Skeletal muscle satellite cell (primary cell): ENCODE measurements around the gene TMED4.

Experiments used
- H3K27me3 ChIP-seq: 2 replicates; pipeline ENCODE4 v1.7.0; 2013; ENCODE audit warnings: low read length; ENCODE audit not compliant: control insufficient read depth, insufficient read depth
- H3K36me3 ChIP-seq: 2 replicates; pipeline ENCODE4 v1.7.0; 2013; ENCODE audit warnings: mild to moderate bottlenecking, control low read depth, low read length; ENCODE audit not compliant: insufficient read depth
- H3K4me1 ChIP-seq: 2 replicates; pipeline ENCODE4 v1.7.0; 2013; ENCODE audit warnings: low read length; ENCODE audit not compliant: control insufficient read depth, insufficient read depth
- H3K4me2 ChIP-seq: 2 replicates; pipeline ENCODE4 v1.7.0; 2013; ENCODE audit warnings: mild to moderate bottlenecking, low read length
- H3K4me3 ChIP-seq: 2 replicates; pipeline ENCODE4 v1.7.0; 2013; ENCODE audit warnings: low read length
- H3K9ac ChIP-seq: 2 replicates; pipeline ENCODE4 v1.7.0; 2013; ENCODE audit warnings: mild to moderate bottlenecking, low read depth, low read length, moderate library complexity
- H3K9me3 ChIP-seq: replicated peaks from 2 replicates; pipeline ENCODE4 v1.7.0; 2013; ENCODE audit warnings: mild to moderate bottlenecking, control low read depth, low read length

The TMED4 gene

GRCh38 chr7:44549457-44549856, 32.6 kb downstream of the TMED4 start:
- Histone ChIP-seq H3K4me3 (no peak overlapping the region), H3K36me3 (no peaks in the 10 kb centered on the region), H3K4me1 (peaks cover 5% of the 10 kb centered on the region), H3K27me3 (peaks cover 17% of the 10 kb centered on the region), H3K9me3 (no peaks in the 10 kb centered on the region), H3K4me2 (no peak overlapping the region), H3K9ac (no peak overlapping the region)

GRCh38 chr7:44548893-44549292, 33.1 kb downstream of the TMED4 start:
- H3K4me3 ChIP-seq: no peak overlapping the region
- H3K9me3 ChIP-seq: no peaks in the 10 kb centered on the region
- H3K27me3 ChIP-seq: peaks cover 17% of the 10 kb centered on the region
- H3K4me1 ChIP-seq: peaks cover 5% of the 10 kb centered on the region
- no peak overlapping the region for H3K4me2 ChIP-seq
- H3K36me3 ChIP-seq: no peaks in the 10 kb centered on the region
- no peak overlapping the region for H3K9ac ChIP-seq

GRCh38 chr7:44547536-44548231, 34.3 kb downstream of the TMED4 start:
- Histone ChIP-seq H3K4me3 (no peak overlapping the region), H3K4me1 (peaks cover 10% of the 10 kb centered on the region), H3K9ac (no peak overlapping the region)

GRCh38 chr7:44541876-44542610, 40.0 kb downstream of the TMED4 start:
- H3K4me1 ChIP-seq: peaks cover 5% of the 10 kb centered on the region

More at GRCh38 chr7:44547536-44548231, 34.3 kb downstream of the TMED4 start:
- no peaks in the 10 kb centered on the region for H3K9me3 ChIP-seq
- no peaks in the 10 kb centered on the region for H3K36me3 ChIP-seq
- H3K4me2 ChIP-seq: peak overlapping the region; percentile 19
- H3K27me3 ChIP-seq: peaks cover 17% of the 10 kb centered on the region

GRCh38 chr7:44541028-44541869, 40.8 kb downstream of the TMED4 start, which contains the start of gene NPC1L1:
NPC1L1 (minus strand) TSS chr7:44541330; CDS start chr7:44541259, 71 bp downstream.
- H3K4me3 ChIP-seq: no peak within 1 kb of the TSS
- peaks cover 9% of the 10 kb centered on the region for H3K27me3 ChIP-seq

More at GRCh38 chr7:44541876-44542610, 40.0 kb downstream of the TMED4 start:
- H3K9me3 ChIP-seq: no peaks in the 10 kb centered on the region
- no peak overlapping the region for H3K9ac ChIP-seq
- H3K36me3 ChIP-seq: no peaks in the 10 kb centered on the region
- no peak overlapping the region for H3K4me3 ChIP-seq
- peaks cover 9% of the 10 kb centered on the region for H3K27me3 ChIP-seq
- H3K4me2 ChIP-seq: no peak overlapping the region

GRCh38 chr7:44540592-44541027, 41.4 kb downstream of the TMED4 start:
- Histone ChIP-seq H3K36me3 (no peaks in the 10 kb centered on the region), H3K4me3 (no peak overlapping the region), H3K27me3 (peaks cover 11% of the 10 kb centered on the region), H3K4me1 (peaks cover 5% of the 10 kb centered on the region), H3K9me3 (no peaks in the 10 kb centered on the region), H3K9ac (no peak overlapping the region), H3K4me2 (no peak overlapping the region)

More at GRCh38 chr7:44541028-44541869, 40.8 kb downstream of the TMED4 start, which contains the start of gene NPC1L1:
- Histone ChIP-seq H3K4me2 (no peak within 1 kb of the TSS), H3K4me1 (peaks cover 5% of the 10 kb centered on the region), H3K9ac (no peak within 1 kb of the TSS), H3K36me3 (no peaks in the 10 kb centered on the region), H3K9me3 (no peaks in the 10 kb centered on the region)

GRCh38 chr7:44539669-44540506, 42.1 kb downstream of the TMED4 start:
- H3K27me3 ChIP-seq: peaks cover 13% of the 10 kb centered on the region
- no peak overlapping the region for H3K9ac ChIP-seq
- H3K4me3 ChIP-seq: no peak overlapping the region
- H3K4me2 ChIP-seq: no peak overlapping the region
- H3K36me3 ChIP-seq: no peaks in the 10 kb centered on the region
- H3K4me1 ChIP-seq: peaks cover 5% of the 10 kb centered on the region
- no peaks in the 10 kb centered on the region for H3K9me3 ChIP-seq

GRCh38 chr7:44538798-44539668, 43.0 kb downstream of the TMED4 start:
- Histone ChIP-seq H3K9ac (no peak overlapping the region), H3K4me3 (no peak overlapping the region), H3K4me2 (no peak overlapping the region), H3K36me3 (no peaks in the 10 kb centered on the region), H3K27me3 (peaks cover 13% of the 10 kb centered on the region), H3K9me3 (no peaks in the 10 kb centered on the region), H3K4me1 (peaks cover 5% of the 10 kb centered on the region)

- H3K4me1 ChIP-seq: peaks cover 5% of the 10 kb centered on the region
- no peaks in the 10 kb centered on the region for H3K36me3 ChIP-seq
- H3K9ac ChIP-seq: no peak overlapping the region
- no peaks in the 10 kb centered on the region for H3K9me3 ChIP-seq
- peaks cover 13% of the 10 kb centered on the region for H3K27me3 ChIP-seq
- no peak overlapping the region for H3K4me3 ChIP-seq
- H3K4me2 ChIP-seq: no peak overlapping the region
Measured at GRCh38 chr7:44538093-44538797, 43.8 kb downstream of the TMED4 start.
